ENCODE data around the gene SRRD.

GRCh38 chr22:26446808-26447515 is 36.7 kb upstream of the SRRD start:
- TF ChIP-seq EP300 (IDR thresholded peaks at IDR 0.05; ENCODE audit: borderline replicate concordance) (no peak), MAX (IDR thresholded peaks at IDR 0.05) (no peak), TAF1 (IDR thresholded peaks at IDR 0.05; ENCODE audit: low read depth) (no peak), FOXM1 (IDR thresholded peaks at IDR 0.05; ENCODE audit: borderline replicate concordance, low read depth) (no peak), YY1 (IDR thresholded peaks at IDR 0.05; ENCODE audit: low read depth) (no peak), EGR1 (IDR thresholded peaks at IDR 0.05) (no peak), USF1 (IDR thresholded peaks at IDR 0.05) (no peak), ZBTB7A (IDR thresholded peaks at IDR 0.05; ENCODE audit: low read depth) (no peak), NFIC (IDR thresholded peaks at IDR 0.05) (no peak), RAD21 (IDR thresholded peaks at IDR 0.05; ENCODE audit: low read depth) (no peak), CREB1 (IDR thresholded peaks at IDR 0.05; ENCODE audit: low read depth) (no peak), TEAD4 (IDR thresholded peaks at IDR 0.05) (no peak), TCF12 (IDR thresholded peaks at IDR 0.05; ENCODE audit: low read depth) (no peak)
- TF ChIP-seq, protein P1, sequence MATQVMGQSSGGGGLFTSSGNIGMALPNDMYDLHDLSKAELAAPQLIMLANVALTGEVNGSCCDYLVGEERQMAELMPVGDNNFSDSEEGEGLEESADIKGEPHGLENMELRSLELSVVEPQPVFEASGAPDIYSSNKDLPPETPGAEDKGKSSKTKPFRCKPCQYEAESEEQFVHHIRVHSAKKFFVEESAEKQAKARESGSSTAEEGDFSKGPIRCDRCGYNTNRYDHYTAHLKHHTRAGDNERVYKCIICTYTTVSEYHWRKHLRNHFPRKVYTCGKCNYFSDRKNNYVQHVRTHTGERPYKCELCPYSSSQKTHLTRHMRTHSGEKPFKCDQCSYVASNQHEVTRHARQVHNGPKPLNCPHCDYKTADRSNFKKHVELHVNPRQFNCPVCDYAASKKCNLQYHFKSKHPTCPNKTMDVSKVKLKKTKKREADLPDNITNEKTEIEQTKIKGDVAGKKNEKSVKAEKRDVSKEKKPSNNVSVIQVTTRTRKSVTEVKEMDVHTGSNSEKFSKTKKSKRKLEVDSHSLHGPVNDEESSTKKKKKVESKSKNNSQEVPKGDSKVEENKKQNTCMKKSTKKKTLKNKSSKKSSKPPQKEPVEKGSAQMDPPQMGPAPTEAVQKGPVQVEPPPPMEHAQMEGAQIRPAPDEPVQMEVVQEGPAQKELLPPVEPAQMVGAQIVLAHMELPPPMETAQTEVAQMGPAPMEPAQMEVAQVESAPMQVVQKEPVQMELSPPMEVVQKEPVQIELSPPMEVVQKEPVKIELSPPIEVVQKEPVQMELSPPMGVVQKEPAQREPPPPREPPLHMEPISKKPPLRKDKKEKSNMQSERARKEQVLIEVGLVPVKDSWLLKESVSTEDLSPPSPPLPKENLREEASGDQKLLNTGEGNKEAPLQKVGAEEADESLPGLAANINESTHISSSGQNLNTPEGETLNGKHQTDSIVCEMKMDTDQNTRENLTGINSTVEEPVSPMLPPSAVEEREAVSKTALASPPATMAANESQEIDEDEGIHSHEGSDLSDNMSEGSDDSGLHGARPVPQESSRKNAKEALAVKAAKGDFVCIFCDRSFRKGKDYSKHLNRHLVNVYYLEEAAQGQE (IDR thresholded peaks at IDR 0.05; ENCODE audit: low read depth), result no peak
